ENCODE measurements around the gene NACC2. TPM values are rescaled to one million over a fixed set of nuclear protein-coding genes. Genes with fewer than 3 reads are reported as not detected.

Gene NACC2
- total and polyA plus RNA-seq, 2 of the 8 experiments (the other 6 are each of a cell fraction or from before 2014, with no cell fraction given), result 8.3 to 14.0 TPM

DNA sequence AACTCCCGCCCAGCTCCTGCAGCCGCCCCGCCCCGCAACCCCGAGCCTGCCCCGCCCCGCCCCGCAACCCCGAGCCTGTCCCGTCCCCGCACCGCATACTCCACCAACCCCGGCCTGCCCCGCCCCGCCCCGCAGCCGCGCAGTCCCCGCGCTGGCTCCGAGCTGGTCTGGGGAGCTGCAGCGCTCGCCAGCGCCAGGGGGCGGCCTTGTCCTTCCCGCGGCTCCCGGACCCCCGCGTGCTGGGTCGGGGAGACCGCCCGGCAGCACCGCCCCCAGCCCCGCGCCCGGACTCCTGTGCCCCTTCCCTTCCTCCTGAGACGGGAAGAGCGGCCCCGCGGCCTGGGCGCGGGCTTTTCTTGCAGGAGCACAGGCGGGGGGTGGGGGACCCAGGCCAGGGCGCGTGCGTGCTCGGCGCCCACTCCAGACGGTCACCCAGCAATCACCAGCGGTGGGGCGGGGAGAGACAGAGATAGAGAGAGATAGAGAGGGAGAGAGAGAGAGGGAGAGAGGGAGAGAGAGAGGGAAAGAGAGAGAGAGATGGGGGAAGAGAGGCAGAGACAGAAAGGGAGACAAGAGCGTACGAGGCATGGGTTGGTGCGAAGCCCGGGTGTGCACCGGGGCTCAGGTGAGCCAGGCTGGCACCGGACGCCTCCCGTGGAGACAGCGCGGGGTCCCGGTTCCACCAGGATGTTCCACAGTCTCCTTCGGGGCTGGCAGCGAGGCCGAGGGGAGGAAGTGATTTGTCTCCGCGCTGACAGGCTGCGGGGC, 38.3 kb upstream of the NACC2 start:
- H3K23ac ChIP-seq (ENCODE audit: insufficient read length), result no peak overlapping the region
- no peak overlapping the region for H4K91ac ChIP-seq (replicated peaks; ENCODE audit: insufficient read length, low read length)
- peak overlapping the region; percentile 75; the same call in 1 of the 2 replicates for H2BK12ac ChIP-seq (ENCODE audit: low read depth, low read length)
- peak overlapping the region; percentile 10; the same call in 1 of the 2 replicates for H2BK15ac ChIP-seq (ENCODE audit: low read length)
- no peak overlapping the region for H2BK120ac ChIP-seq (replicated peaks; ENCODE audit: low read depth, low read length)
- CTCF ChIA-PET (ENCODE audit: partially characterized antibody), result interaction anchor here (0.5 to 2.3 kb wide), 10 partner anchors 10 to 369 kb away, joined by 3 to 9 read pairs (median 4); no protein-coding TSS in a partner anchor
- H3K79me1 ChIP-seq (ENCODE audit: low read depth, low read length), result no peaks in the 10 kb centered on the region
- H3K4me2 ChIP-seq (ENCODE audit: insufficient read depth in 1 of 2, low read depth in 2 of 2, low read length in 2 of 2), result peak overlapping the region; percentile 34 to 69
- no peak overlapping the region for H3K4ac ChIP-seq (replicated peaks; ENCODE audit: insufficient read length, low read depth, low read length)
- 21% methylated on average over 20 of the region's 69 CpGs; no CpG with 5 or more reads in 1 of the 2 experiments for WGBS, 2 experiments (ENCODE audit: extremely low coverage in 1 of 2, insufficient coverage in 1 of 2, insufficient read length in 1 of 2, insufficient replicate concordance in 2 of 2, low coverage in 1 of 2, low lambda C conversion rate in 2 of 2, missing lambda C conversion rate in 1 of 2)
- H2BK20ac ChIP-seq (ENCODE audit: low read length), result no peak overlapping the region
- peaks cover 4% of the 10 kb centered on the region; the same call in 1 of the 2 replicates for H3K23me2 ChIP-seq (ENCODE audit: low read depth, low read length)
- H3K4me1 ChIP-seq (replicated peaks in 1 of 4; ENCODE audit: control insufficient read depth in 3 of 4, insufficient read depth in 4 of 4, low read length in 3 of 4), result peaks cover 0 to 22% (median 12%) of the 10 kb centered on the region in 4 experiments; a peak in 6 of 7 replicates
- peak in 1 of 2 experiments; percentile 80 for DNase-seq (ENCODE audit: low read depth in 1 of 2, low spot score in 2 of 2)
- H2AK5ac ChIP-seq (ENCODE audit: low read depth, low read length), result no peak overlapping the region
- peak overlapping the region; percentile 87 for H3K18ac ChIP-seq (ENCODE audit: extremely low read depth, low read length)
- 0 out of 2 replicates have a peak overlapping the region, but pooled peaks have one; percentile 15 for H2AFZ ChIP-seq (ENCODE audit: low read length)
- H3K14ac ChIP-seq (ENCODE audit: insufficient read length), result no peak overlapping the region
- POLR2A ChIA-PET (ENCODE audit: partially characterized antibody), result interaction anchor here (0.6 to 1.3 kb wide), 4 partner anchors 16 to 1870 kb away, joined by 3 read pairs; no protein-coding TSS in a partner anchor
- no peaks in the 10 kb centered on the region for H3K36me3 ChIP-seq (ENCODE audit: control insufficient read depth in 2 of 4, insufficient read depth in 4 of 4, low read length in 3 of 4)
- H2BK5ac ChIP-seq (ENCODE audit: low read depth, low read length), result no peak overlapping the region
- H4K5ac ChIP-seq (ENCODE audit: insufficient read length, low read depth, low read length), result no peak overlapping the region
- H3K79me2 ChIP-seq (ENCODE audit: control insufficient read depth in 1 of 2, insufficient read depth in 2 of 2, low read length in 2 of 2), result no peaks in the 10 kb centered on the region
- no peak overlapping the region for H4K8ac ChIP-seq (ENCODE audit: extremely low read depth, insufficient read depth, low read length)
- H3K4me3 ChIP-seq (ENCODE audit: extremely low read depth in 1 of 4, insufficient read depth in 2 of 4, low read depth in 3 of 4, low read length in 4 of 4), result peak overlapping the region in 3 of 4 experiments; percentile 11 to 65 (median 31); a peak in 6 of 8 replicates
- no peaks in the 10 kb centered on the region for H4K20me1 ChIP-seq (replicated peaks in 1 of 2; ENCODE audit: control insufficient read depth in 1 of 2, insufficient read depth in 2 of 2, low read length in 2 of 2)
- H3K9me3 ChIP-seq (ENCODE audit: insufficient read depth in 2 of 2, low read depth in 1 of 2, low read length in 1 of 2), result no peaks in the 10 kb centered on the region
- peaks cover 4 to 29% (median 22%) of the 10 kb centered on the region in 4 experiments; a peak in 6 of 7 replicates for H3K27me3 ChIP-seq (replicated peaks in 1 of 4; ENCODE audit: control insufficient read depth in 3 of 4, extremely low read depth in 1 of 4, insufficient read depth in 3 of 4, low read length in 3 of 4)
- H3K56ac ChIP-seq (replicated peaks; ENCODE audit: insufficient read length, low read depth, low read length), result no peak overlapping the region
- no peak overlapping the region for H3K9ac ChIP-seq (replicated peaks in 1 of 4; ENCODE audit: extremely low read depth in 1 of 4, low read depth in 3 of 4, low read length in 3 of 4)
- H3K27ac ChIP-seq (ENCODE audit: low read depth, low read length), result no peak overlapping the region
- no peak for FAIRE-seq
- TF ChIP-seq MAFK (IDR thresholded peaks at IDR 0.05; ENCODE audit: low read depth, low read length), result no peak
- TF ChIP-seq RFX5 (IDR thresholded peaks at IDR 0.05; ENCODE audit: borderline replicate concordance, low read depth, low read length), result no peak
- TF ChIP-seq RNF2 (IDR thresholded peaks at IDR 0.05; ENCODE audit: borderline replicate concordance, low read depth, low read length, missing control alignments, poor library complexity, severe bottlenecking), result peak; percentile 35
- TF ChIP-seq, protein P1, sequence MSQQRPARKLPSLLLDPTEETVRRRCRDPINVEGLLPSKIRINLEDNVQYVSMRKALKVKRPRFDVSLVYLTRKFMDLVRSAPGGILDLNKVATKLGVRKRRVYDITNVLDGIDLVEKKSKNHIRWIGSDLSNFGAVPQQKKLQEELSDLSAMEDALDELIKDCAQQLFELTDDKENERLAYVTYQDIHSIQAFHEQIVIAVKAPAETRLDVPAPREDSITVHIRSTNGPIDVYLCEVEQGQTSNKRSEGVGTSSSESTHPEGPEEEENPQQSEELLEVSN (IDR thresholded peaks at IDR 0.05), result peak; percentile 86
- TF ChIP-seq SP4 (IDR thresholded peaks at IDR 0.05; ENCODE audit: low read length), result no peak
- TF ChIP-seq FOSL1 (IDR thresholded peaks at IDR 0.05; ENCODE audit: insufficient read depth, low read depth, low read length), result no peak
- no peak for TF ChIP-seq TEAD4 (IDR thresholded peaks at IDR 0.05; ENCODE audit: low read depth, low read length)
- no peak for TF ChIP-seq EGR1 (IDR thresholded peaks at IDR 0.05; ENCODE audit: borderline replicate concordance, low read depth, low read length)
- TF ChIP-seq CHD2 (IDR thresholded peaks at IDR 0.05; ENCODE audit: low read length), result no peak
- no peak for TF ChIP-seq KDM1A (IDR thresholded peaks at IDR 0.05; ENCODE audit: borderline replicate concordance, low read length)
- TF ChIP-seq, protein P2, sequence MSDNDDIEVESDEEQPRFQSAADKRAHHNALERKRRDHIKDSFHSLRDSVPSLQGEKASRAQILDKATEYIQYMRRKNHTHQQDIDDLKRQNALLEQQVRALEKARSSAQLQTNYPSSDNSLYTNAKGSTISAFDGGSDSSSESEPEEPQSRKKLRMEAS (IDR thresholded peaks at IDR 0.05), result peak; percentile 90
